ENCODE data around the gene ARHGAP26.

The ARHGAP26 gene

GRCh38 chr5:143215690-143216089 lies 445.5 kb downstream of the ARHGAP26 start:
- no peak for FAIRE-seq

DNA sequence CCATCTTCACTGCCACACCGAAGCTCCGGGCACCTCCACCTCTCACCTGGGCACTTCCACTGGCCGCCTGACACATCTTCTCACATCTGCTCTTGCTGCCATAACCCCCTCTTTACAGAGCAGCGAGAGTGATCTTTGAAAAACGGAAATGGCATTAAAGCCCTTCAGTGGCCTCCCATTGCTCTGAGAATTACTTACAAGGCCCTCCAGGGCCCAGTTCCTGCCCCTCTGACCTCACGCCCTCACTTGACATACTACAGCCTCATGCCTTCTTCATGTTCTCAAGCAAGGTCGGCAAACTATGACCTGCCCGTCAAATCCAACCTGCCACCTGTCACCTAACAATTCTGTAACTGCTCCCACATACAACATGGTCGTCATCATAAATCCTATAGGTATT lies 446.0 kb downstream of the ARHGAP26 start:
- no peak for FAIRE-seq

DNA sequence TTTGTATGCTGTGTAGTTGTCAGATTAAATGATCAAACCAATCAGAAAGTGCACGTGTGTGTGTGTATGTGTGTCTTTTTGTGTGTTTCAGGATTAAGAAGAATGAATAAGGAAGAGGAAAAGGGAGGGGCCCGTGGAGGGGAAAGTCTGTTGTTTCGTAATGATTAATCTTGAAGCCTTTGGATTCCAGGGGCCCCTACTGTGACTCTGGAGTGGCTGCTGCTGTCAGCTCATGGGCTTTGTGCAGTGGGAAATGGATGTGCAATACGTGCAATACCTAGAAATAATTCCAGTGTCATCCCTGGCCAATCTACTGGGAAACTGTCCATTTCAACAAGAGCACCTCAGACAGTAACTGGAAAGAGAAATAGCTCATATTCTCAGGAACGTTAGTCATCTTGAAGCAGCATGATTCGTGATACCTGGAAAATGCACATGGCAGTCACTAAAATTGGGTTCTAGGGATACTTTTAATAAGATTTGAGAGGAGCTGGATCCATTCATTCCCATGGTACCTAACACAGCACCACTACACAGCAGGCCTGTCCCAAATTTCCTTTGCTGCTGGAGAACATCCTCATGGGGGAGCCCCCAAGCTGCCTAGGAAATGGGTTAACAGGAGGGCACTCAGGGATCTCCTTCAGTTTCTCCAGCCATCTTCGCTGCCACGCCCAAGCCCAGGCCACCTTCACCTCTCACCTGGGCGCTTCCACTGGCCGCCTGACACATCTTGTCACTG lies 447.1 kb downstream of the ARHGAP26 start:
- no peak for FAIRE-seq

GRCh38 chr5:143217804-143218160 lies 447.6 kb downstream of the ARHGAP26 start:
- FAIRE-seq = no peak

DNA sequence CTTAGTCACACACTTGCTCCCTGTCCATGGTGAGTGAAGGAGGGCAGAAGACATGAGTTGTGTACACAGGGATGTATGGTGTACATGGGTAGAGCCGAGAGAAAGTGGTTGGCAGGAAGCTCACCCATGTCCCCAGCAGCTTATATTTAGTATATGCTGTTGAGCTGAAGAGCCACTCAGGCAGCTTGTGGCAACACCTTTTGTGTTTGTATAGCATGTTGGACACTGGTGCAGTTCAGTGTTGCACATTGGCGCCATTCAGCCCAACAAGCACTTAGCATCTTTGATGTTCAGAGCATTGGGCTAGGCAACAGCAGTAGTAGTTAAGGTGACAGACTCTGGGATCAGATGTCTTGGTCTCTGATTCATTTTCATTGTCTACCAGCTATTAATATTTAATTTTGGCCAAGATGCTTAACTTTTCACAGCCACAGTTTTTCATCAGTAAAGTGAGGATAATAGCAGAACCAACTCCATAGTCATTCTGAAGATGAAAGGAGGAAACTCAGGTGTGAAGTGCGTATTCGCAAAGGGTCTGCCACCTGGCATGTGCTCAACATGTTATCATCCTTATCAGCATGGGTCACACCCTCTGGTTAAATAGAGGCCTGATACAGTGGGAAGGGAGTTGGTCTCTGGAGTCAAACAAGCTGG lies 448.5 kb downstream of the ARHGAP26 start:
- FAIRE-seq = no peak

DNA sequence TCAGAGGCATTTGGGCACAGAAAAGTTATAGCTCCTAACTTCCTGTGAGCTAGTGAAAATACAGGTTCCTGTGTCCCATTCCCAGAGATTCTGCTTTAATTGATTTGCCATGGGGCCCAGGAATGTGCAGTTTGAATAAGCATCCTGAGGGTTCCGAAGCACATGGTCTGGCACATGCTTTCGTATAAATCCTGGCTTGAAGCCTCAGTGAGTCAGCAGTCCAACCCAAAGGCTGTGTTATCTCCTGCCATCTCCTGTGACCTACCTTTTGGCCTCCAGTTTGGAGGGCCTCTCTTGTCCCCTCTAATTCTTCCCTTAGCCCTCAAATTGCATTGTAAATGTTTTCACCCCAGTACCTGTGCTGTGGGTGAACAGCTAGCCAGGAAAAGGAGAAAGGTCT lies 449.5 kb downstream of the ARHGAP26 start:
- no peak for FAIRE-seq

- FAIRE-seq = no peak
Measured at GRCh38 chr5:143220748-143221251, 450.6 kb downstream of the ARHGAP26 start.

DNA sequence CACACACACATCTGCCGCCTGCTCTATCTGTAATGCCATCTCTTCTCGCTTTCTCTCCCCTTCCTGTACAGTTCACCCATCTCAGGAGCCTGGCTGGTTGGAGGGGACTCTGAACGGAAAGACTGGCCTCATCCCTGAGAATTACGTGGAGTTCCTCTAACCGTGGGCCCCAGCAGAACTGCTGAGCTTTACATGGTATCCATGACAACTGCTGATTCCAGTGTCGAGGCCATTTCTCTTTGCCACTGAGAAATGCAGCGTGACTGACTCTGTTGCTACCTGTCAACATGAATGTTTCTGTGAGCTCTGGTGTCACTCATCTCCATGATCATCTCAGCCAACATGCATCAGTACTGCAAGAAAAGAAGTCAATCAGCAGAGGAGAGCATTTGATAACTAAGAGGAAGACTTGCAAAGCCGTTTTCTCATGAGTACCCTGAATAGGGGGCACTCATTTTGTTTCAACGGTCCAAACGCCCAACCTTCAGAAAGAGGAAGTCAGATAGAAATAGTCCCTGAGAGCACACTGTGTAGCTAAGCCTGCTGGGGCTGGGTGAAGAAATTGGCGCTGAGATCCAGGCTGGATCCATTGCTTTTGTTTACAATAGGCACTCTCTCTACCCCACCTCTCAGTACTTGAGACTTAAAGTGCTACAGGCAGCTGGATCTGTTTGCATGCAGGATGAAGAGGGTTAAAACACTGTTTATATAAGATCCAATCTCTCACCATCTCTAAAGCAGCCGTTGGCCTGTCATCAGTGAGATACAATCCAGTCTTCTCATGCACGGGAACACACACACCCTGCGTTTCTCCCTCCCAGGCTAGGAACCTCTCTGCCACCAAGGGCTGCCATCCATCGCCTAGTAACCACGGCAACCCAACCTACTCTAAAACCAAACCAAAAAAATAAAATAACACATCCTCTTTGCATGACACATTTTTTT lies 452.4 kb downstream of the ARHGAP26 start:
- no peak for FAIRE-seq

DNA sequence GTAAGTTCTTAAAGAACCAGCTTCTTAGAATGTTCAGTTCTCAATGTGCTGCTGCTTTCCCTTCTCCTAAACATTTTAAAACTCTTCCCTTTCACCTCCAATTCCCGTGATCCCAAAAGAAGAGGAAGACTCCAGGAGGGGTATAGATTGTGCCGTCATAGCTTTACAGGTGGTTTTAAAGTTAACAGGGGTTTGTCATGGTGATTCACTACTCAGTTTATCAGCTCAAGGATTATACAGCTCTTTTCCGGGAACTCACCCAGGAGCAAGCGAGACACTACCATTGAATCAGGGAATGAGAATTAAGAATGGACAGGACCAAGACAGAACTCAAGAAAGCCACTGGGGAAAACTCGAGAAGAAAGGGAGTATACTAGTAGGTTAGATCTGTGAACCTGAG lies 454.5 kb downstream of the ARHGAP26 start:
- FAIRE-seq = no peak

- no peak for FAIRE-seq
Measured at GRCh38 chr5:143225511-143225910, 455.3 kb downstream of the ARHGAP26 start.

GRCh38 chr5:143226361-143226760 lies 456.2 kb downstream of the ARHGAP26 start:
- no peak for FAIRE-seq

GRCh38 chr5:143226872-143227271 lies 456.7 kb downstream of the ARHGAP26 start:
- no peak for FAIRE-seq

- FAIRE-seq = no peak
Measured at GRCh38 chr5:143227301-143227700, 457.1 kb downstream of the ARHGAP26 start.

GRCh38 chr5:143228597-143229293 lies 458.6 kb downstream of the ARHGAP26 start:
- no peak for FAIRE-seq

DNA sequence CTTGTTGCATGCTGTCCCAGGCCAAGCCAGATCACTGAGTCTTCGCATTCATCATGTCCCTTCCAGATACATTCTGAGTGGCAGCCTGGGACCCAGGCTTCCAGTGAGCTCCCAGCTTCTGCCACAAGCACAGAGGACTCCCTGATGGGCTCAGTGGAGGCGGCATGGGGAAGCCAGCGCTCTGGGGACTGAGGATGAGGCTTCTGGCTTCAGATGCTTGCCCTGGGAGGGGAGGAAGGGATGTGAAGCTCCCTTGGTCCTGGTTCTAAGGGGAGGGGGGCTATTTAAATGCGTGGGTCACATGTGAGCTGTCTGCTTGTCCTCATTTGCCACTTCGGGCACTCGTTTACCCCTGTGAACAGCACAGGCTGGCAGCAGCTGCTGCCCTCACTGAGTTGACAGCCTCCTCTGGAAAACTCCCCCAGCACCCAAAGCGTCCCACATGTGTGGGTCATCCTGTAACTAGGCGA lies 459.3 kb downstream of the ARHGAP26 start:
- FAIRE-seq = no peak

GRCh38 chr5:143229896-143230675 lies 459.9 kb downstream of the ARHGAP26 start:
- FAIRE-seq = no peak

GRCh38 chr5:143230676-143230996 lies 460.5 kb downstream of the ARHGAP26 start:
- no peak for FAIRE-seq

DNA sequence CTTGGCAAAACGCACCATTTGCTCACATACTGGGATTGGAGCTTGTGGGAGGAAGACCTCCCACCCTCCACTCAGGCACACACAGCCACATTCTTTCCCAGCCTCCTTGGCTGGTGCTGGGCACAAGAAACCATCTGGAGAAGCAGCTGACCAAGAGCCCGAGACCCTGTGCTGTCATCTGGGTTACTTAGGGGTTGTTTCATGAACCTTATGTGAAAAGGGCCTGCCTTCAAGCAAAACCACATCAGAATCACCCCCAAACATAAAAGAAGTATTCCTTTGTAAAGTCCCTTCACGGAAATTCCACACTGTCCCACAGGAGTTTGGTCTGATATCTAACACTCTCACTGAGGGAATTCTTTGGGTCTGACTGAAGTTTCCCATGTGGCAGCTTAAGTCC lies 461.2 kb downstream of the ARHGAP26 start:
- no peak for FAIRE-seq

DNA sequence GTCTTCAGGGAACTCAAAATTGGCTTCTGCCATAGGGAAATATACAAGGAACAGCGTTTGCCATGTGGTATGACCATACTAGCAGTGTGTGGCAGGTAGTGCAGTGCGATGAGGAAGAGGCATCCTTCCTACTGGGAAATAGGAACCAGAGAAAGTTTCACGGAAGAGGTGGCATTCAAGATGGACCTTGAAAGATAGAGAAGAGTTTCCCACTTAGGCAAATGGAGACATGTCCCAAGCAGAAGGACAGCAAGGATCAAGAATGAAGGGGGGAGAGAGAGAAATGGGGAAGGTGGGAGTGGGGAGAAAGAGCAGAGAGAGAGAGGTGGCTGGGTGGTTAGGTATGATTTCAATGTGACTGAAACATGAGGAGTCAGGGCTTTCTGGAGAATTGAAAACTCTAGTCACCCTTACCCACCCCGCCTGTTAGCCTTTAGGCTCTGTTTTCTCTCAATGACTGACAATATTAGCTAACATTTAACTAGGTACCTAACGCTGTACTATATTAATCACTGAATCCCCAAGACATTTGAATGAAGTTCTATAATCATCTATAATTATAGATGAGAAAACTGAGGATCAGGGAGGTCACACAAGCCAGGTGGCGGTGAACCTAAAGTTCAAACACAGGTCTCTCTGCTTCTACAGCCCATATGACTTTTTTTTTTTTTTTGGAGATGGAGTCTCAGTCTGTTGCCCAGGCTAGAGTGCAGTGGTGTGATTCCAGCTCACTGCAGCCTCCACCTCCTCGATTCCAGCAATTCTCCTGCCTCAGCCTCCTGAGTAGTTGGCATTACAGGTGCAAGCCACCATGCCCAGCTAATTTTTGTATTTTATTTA lies 462.0 kb downstream of the ARHGAP26 start:
- no peak for FAIRE-seq

- FAIRE-seq = no peak
Measured at GRCh38 chr5:143233031-143233430, 462.9 kb downstream of the ARHGAP26 start.

Data from colon (tissue), 2 donors.